Measurements from ENCODE around the gene FBXW4. TPM values are rescaled to one million over a fixed set of nuclear protein-coding genes. Genes with fewer than 3 reads are reported as not detected.

Gene FBXW4
- polyA plus RNA-seq, 1 donor (not counting 4 experiments of a cell fraction or from before 2014, with no cell fraction given) = 22.3 TPM

DNA sequence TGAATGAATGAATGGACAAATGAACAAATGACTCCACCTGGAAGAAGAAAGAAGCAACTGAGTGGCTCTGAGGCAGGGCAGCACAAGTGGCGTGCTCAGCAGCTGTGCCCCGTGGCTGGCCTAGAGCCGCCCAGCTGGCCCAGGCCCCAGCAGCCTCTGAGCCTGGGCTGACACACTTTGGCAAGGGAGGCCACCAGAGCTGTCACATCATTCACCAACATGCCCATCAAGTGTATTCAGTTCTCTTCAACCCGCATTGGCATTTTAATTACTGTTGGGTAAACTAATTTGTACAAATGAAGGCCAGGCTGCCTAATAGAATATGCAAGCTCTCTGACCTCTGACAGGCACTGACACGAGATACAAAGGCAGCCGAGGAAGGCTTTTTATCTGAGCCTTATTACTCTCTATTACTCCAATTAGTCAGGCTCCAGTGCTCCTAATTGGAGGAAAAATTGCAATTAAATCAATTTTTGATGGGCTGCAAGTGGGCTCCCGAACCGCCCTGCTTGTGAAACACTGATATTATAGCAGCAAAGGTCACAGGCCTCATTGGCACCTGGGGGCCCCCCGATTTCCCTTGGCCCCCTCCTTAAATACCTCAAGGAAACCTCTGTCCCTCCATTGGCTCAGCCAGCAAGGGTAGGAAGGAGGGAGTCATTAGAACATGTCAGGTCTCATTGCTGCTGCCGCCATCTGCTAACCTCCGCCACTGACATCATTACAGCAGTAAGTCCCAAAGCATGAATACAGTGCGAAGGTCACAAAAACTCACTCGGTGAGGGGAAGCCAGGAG lies 64.9 kb downstream of the FBXW4 start:
- Histone ChIP-seq H3K27ac (ENCODE audit: control insufficient read depth, insufficient read depth, low read length) (no peak overlapping the region), H3K9ac (ENCODE audit: control insufficient read depth, extremely low read depth, insufficient read depth, low read length) (no peak overlapping the region), H3K4me2 (ENCODE audit: control insufficient read depth, extremely low read depth, insufficient read depth, low read depth, low read length) (no peak overlapping the region), H3K79me2 (ENCODE audit: control insufficient read depth, insufficient read depth, low read length) (no peaks in the 10 kb centered on the region), H2AFZ (ENCODE audit: control insufficient read depth, low read length) (no peak overlapping the region), H3K4me3 (ENCODE audit: control insufficient read depth in 2 of 3, extremely low read depth in 1 of 3, insufficient read depth in 2 of 3, low read depth in 1 of 3, low read length in 3 of 3) (no peak overlapping the region), H4K20me1 (ENCODE audit: control insufficient read depth, extremely low read depth, insufficient read depth, low read length) (no peaks in the 10 kb centered on the region), H3K9me3 (ENCODE audit: control insufficient read depth, low read depth, low read length) (no peaks in the 10 kb centered on the region), H3K4me1 (ENCODE audit: control insufficient read depth, extremely low read depth, insufficient read depth, low read length) (peaks cover 7% of the 10 kb centered on the region), H3K9me1 (ENCODE audit: control insufficient read depth, extremely low read depth, insufficient read depth, low read length) (no peaks in the 10 kb centered on the region), H3K27me3 (ENCODE audit: control insufficient read depth, extremely low read depth, insufficient read depth, low read length) (no peaks in the 10 kb centered on the region), H3K36me3 (ENCODE audit: control insufficient read depth in 2 of 2, extremely low read depth in 1 of 2, insufficient read depth in 2 of 2, low read length in 2 of 2) (no peaks in the 10 kb centered on the region)
- no peak for DNase-seq (ENCODE audit: low read depth, low spot score)
- TF ChIP-seq, protein P1, sequence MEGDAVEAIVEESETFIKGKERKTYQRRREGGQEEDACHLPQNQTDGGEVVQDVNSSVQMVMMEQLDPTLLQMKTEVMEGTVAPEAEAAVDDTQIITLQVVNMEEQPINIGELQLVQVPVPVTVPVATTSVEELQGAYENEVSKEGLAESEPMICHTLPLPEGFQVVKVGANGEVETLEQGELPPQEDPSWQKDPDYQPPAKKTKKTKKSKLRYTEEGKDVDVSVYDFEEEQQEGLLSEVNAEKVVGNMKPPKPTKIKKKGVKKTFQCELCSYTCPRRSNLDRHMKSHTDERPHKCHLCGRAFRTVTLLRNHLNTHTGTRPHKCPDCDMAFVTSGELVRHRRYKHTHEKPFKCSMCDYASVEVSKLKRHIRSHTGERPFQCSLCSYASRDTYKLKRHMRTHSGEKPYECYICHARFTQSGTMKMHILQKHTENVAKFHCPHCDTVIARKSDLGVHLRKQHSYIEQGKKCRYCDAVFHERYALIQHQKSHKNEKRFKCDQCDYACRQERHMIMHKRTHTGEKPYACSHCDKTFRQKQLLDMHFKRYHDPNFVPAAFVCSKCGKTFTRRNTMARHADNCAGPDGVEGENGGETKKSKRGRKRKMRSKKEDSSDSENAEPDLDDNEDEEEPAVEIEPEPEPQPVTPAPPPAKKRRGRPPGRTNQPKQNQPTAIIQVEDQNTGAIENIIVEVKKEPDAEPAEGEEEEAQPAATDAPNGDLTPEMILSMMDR (optimal IDR thresholded peaks at IDR 0.05 in 1 of 3, IDR thresholded peaks at IDR 0.05 in 1 of 3, conservative IDR thresholded peaks at IDR 0.05 in 1 of 3; ENCODE audit: extremely low read depth in 1 of 3, insufficient read depth in 2 of 3, low read length in 3 of 3) = no peak
- no peak for TF ChIP-seq EZH2 (IDR thresholded peaks at IDR 0.05; ENCODE audit: low read length)
- no peak for FAIRE-seq
- dilution Hi-C loops (cut with MboI; ENCODE audit: extremely low pct_ligation_motif_present, low sequenced_read_pairs) = no loop called here

DNA sequence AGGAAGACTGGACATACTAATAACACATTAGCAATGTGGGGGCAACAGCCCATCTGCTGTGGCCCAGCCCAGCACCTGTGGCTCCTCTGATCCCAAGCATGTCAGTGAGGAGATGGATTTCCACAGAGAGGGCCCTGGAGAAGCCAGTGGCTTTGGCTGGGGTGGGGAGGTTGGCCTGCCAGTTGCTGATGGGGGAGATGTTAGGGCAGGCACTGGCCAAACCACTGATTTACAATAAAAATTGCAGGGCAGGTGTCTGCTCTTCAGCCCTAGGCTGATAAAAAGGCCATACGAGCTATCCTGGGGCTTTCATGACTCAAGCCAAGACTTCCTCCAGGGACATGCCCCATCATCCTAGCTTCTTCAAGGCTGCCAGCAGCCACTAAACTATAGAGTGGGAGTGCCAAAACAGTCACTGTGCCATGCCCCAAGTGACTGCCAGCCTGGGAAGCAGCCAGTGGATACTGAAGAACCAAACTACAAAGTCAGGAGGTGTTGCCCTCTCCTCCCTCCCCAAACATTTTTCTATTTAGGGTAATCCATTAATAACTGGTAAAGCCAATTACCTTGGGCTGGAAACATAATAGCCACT lies 69.1 kb downstream of the FBXW4 start:
- Histone ChIP-seq H3K9ac (ENCODE audit: control insufficient read depth, extremely low read depth, insufficient read depth, low read length) (no peak overlapping the region), H2AFZ (ENCODE audit: control insufficient read depth, low read length) (no peak overlapping the region), H3K27me3 (ENCODE audit: control insufficient read depth, extremely low read depth, insufficient read depth, low read length) (no peaks in the 10 kb centered on the region), H3K9me1 (ENCODE audit: control insufficient read depth, extremely low read depth, insufficient read depth, low read length) (no peaks in the 10 kb centered on the region), H3K36me3 (ENCODE audit: control insufficient read depth in 2 of 2, extremely low read depth in 1 of 2, insufficient read depth in 2 of 2, low read length in 2 of 2) (peaks cover 0 to 5% of the 10 kb centered on the region in 2 experiments), H3K4me2 (ENCODE audit: control insufficient read depth, extremely low read depth, insufficient read depth, low read depth, low read length) (no peak overlapping the region), H3K9me3 (ENCODE audit: control insufficient read depth, low read depth, low read length) (no peaks in the 10 kb centered on the region), H4K20me1 (ENCODE audit: control insufficient read depth, extremely low read depth, insufficient read depth, low read length) (no peaks in the 10 kb centered on the region), H3K27ac (ENCODE audit: control insufficient read depth, insufficient read depth, low read length) (no peak overlapping the region), H3K4me1 (ENCODE audit: control insufficient read depth, extremely low read depth, insufficient read depth, low read length) (peaks cover 12% of the 10 kb centered on the region), H3K4me3 (ENCODE audit: control insufficient read depth in 2 of 3, extremely low read depth in 1 of 3, insufficient read depth in 2 of 3, low read depth in 1 of 3, low read length in 3 of 3) (no peak overlapping the region), H3K79me2 (ENCODE audit: control insufficient read depth, insufficient read depth, low read length) (no peaks in the 10 kb centered on the region)
- DNase-seq (ENCODE audit: low read depth, low spot score) = no peak
- dilution Hi-C loops (cut with MboI; ENCODE audit: extremely low pct_ligation_motif_present, low sequenced_read_pairs) = no loop called here
- no peak for FAIRE-seq
- TF ChIP-seq EZH2 (IDR thresholded peaks at IDR 0.05; ENCODE audit: low read length) = no peak
- TF ChIP-seq, protein P1 (optimal IDR thresholded peaks at IDR 0.05 in 1 of 3, IDR thresholded peaks at IDR 0.05 in 1 of 3, conservative IDR thresholded peaks at IDR 0.05 in 1 of 3; ENCODE audit: extremely low read depth in 1 of 3, insufficient read depth in 2 of 3, low read length in 3 of 3) = no peak
